SK-N-SH treated with all-trans-retinoic acid at 6 μM for 48 hours (cell line): ENCODE data around the gene TUBGCP2.

Experiments
- ATAC-seq: fragments of 200-7000 bp; cut with Tn5 transposase; 3 replicates; pipeline ENCODE4 v1.9.1; 2020; ENCODE audit warnings: mild to moderate bottlenecking, moderate library complexity
- ARNTL ChIP-seq: fragments of 450-650 bp; formaldehyde crosslinking; IDR thresholded peaks from 2 replicates; pipeline ENCODE4 v1.5.0; 2020; ENCODE audit warnings: low read depth, mild to moderate bottlenecking, moderate library complexity, borderline replicate concordance
- BACH2 ChIP-seq: fragments of 250-450 bp; sonication (Bioruptor Pico); IDR thresholded peaks from 2 replicates; pipeline ENCODE4 v1.9.0; 2021; ENCODE audit warnings: mild to moderate bottlenecking, borderline replicate concordance
- CREB5 ChIP-seq: fragments of 250-450 bp; sonication (Bioruptor Pico); IDR thresholded peaks from 2 replicates; pipeline ENCODE4 v1.5.1; 2020; ENCODE audit warnings: low read depth, mild to moderate bottlenecking, moderate library complexity
- CSDC2 ChIP-seq: fragments of 250-450 bp; sonication (Bioruptor Pico); IDR thresholded peaks from 2 replicates; pipeline ENCODE4 v1.5.0; 2020; ENCODE audit warnings: mild to moderate bottlenecking, moderate library complexity
- CSRNP3 ChIP-seq: fragments of 250-450 bp; sonication (Bioruptor Pico); IDR thresholded peaks from 2 replicates; pipeline ENCODE4 v1.5.1; 2021; ENCODE audit warnings: mild to moderate bottlenecking, moderate library complexity
- ESRRG ChIP-seq: fragments of 250-450 bp; sonication (Bioruptor Pico); IDR thresholded peaks from 2 replicates; pipeline ENCODE4 v1.6.1; 2021; ENCODE audit warnings: mild to moderate bottlenecking
- GLIS3 ChIP-seq: fragments of 250-450 bp; sonication (Bioruptor Pico); IDR thresholded peaks from 2 replicates; pipeline ENCODE4 v1.5.0; 2020; ENCODE audit warnings: mild to moderate bottlenecking, moderate library complexity
- ISL1 ChIP-seq: fragments of 250-450 bp; sonication (Bioruptor Pico); IDR thresholded peaks from 2 replicates; pipeline ENCODE4 v2.1.2; 2022; ENCODE audit warnings: mild to moderate bottlenecking, moderate library complexity
- OSR1 ChIP-seq: fragments of 250-450 bp; sonication (Bioruptor Pico); IDR thresholded peaks from 2 replicates; pipeline ENCODE4 v1.8.0; 2022; ENCODE audit warnings: moderate library complexity, mild to moderate bottlenecking, inconsistent platforms
- PATZ1 ChIP-seq: fragments of 250-450 bp; sonication (Bioruptor Pico); IDR thresholded peaks from 2 replicates; pipeline ENCODE4 v1.8.0; 2020; ENCODE audit warnings: mild to moderate bottlenecking, moderate library complexity, borderline replicate concordance
- PPARA ChIP-seq: fragments of 250-450 bp; sonication (Bioruptor Pico); IDR thresholded peaks from 2 replicates; pipeline ENCODE4 v1.5.0; 2020; ENCODE audit warnings: mild to moderate bottlenecking, borderline replicate concordance
- RARB ChIP-seq: fragments of 250-450 bp; sonication (Bioruptor Pico); IDR thresholded peaks from 2 replicates; pipeline ENCODE4 v1.8.0; 2021; ENCODE audit warnings: mild to moderate bottlenecking, moderate library complexity
- SNAI2 ChIP-seq: fragments of 250-450 bp; sonication (Bioruptor Pico); IDR thresholded peaks from 2 replicates; pipeline ENCODE4 v1.5.0; 2020; ENCODE audit warnings: mild to moderate bottlenecking, moderate library complexity
- TCF4 ChIP-seq: fragments of 250-450 bp; sonication (Bioruptor Pico); IDR thresholded peaks from 2 replicates; pipeline ENCODE4 v1.8.0; 2021; ENCODE audit warnings: mild to moderate bottlenecking, moderate library complexity, borderline replicate concordance
- TOX ChIP-seq: fragments of 250-450 bp; sonication (Bioruptor Pico); IDR thresholded peaks from 2 replicates; pipeline ENCODE4 v1.8.0; 2021; ENCODE audit warnings: mild to moderate bottlenecking, moderate library complexity, borderline replicate concordance
- TSHZ2 ChIP-seq: fragments of 250-450 bp; sonication (Bioruptor Pico); IDR thresholded peaks from 2 replicates; pipeline ENCODE4 v1.5.0; 2020; ENCODE audit warnings: mild to moderate bottlenecking, moderate library complexity
- ZC3H10 ChIP-seq: fragments of 250-450 bp; sonication (Bioruptor Pico); IDR thresholded peaks from 2 replicates; pipeline ENCODE4 v1.5.1; 2021; ENCODE audit warnings: mild to moderate bottlenecking, moderate library complexity
- ZFP3 ChIP-seq: fragments of 250-450 bp; sonication (Bioruptor Pico); IDR thresholded peaks from 2 replicates; pipeline ENCODE4 v1.5.0; 2020; ENCODE audit warnings: mild to moderate bottlenecking, moderate library complexity
- ZFP30 ChIP-seq: fragments of 450-650 bp; formaldehyde crosslinking; IDR thresholded peaks from 2 replicates; pipeline ENCODE4 v1.5.0; 2022; ENCODE audit warnings: mild to moderate bottlenecking, moderate library complexity
- ZNF565 ChIP-seq: fragments of 450-650 bp; formaldehyde crosslinking; conservative IDR thresholded peaks from 2 replicates; pipeline ENCODE4 v1.5.0; 2020; ENCODE audit warnings: low read depth, mild to moderate bottlenecking, moderate library complexity
- ZNF70 ChIP-seq: fragments of 450-650 bp; formaldehyde crosslinking; IDR thresholded peaks from 2 replicates; pipeline ENCODE4 v1.5.0; 2020; ENCODE audit warnings: mild to moderate bottlenecking, moderate library complexity
- ZNF8 ChIP-seq: fragments of 450-650 bp; formaldehyde crosslinking; IDR thresholded peaks from 2 replicates; pipeline ENCODE4 v1.5.0; 2020; ENCODE audit warnings: mild to moderate bottlenecking, moderate library complexity
- TF ChIP-seq, protein P1 (sequence below): fragments of 250-450 bp; sonication (Bioruptor Pico); IDR thresholded peaks from 2 replicates; pipeline ENCODE4 v1.8.0; 2021; ENCODE audit warnings: low read depth, mild to moderate bottlenecking, moderate library complexity, borderline replicate concordance

Gene TUBGCP2

GRCh38 chr10:133303206-133303605 lies 5.5 kb downstream of the TUBGCP2 start:
- no peak for ATAC-seq
- no peak for TF ChIP-seq ESRRG (CRISPR knock-in tag)
- TF ChIP-seq GLIS3 (CRISPR knock-in tag) = no peak
- no peak for TF ChIP-seq TCF4
- TF ChIP-seq OSR1 (CRISPR knock-in tag) = no peak
- no peak for TF ChIP-seq TOX (CRISPR knock-in tag)
- no peak for TF ChIP-seq ARNTL (CRISPR knock-in tag)
- TF ChIP-seq ZC3H10 (CRISPR knock-in tag) = no peak
- no peak for TF ChIP-seq RARB (CRISPR knock-in tag)
- no peak for TF ChIP-seq CSDC2
- no peak for TF ChIP-seq ZFP30 (CRISPR knock-in tag)
- no peak for TF ChIP-seq ZNF70 (CRISPR knock-in tag)
- no peak for TF ChIP-seq ZNF565
- TF ChIP-seq SNAI2 = no peak
- TF ChIP-seq TSHZ2 (CRISPR knock-in tag) = no peak
- TF ChIP-seq CSRNP3 = no peak
- TF ChIP-seq ISL1 (CRISPR knock-in tag) = no peak
- TF ChIP-seq CREB5 (CRISPR knock-in tag) = no peak
- TF ChIP-seq BACH2 = no peak
- TF ChIP-seq, protein P1, sequence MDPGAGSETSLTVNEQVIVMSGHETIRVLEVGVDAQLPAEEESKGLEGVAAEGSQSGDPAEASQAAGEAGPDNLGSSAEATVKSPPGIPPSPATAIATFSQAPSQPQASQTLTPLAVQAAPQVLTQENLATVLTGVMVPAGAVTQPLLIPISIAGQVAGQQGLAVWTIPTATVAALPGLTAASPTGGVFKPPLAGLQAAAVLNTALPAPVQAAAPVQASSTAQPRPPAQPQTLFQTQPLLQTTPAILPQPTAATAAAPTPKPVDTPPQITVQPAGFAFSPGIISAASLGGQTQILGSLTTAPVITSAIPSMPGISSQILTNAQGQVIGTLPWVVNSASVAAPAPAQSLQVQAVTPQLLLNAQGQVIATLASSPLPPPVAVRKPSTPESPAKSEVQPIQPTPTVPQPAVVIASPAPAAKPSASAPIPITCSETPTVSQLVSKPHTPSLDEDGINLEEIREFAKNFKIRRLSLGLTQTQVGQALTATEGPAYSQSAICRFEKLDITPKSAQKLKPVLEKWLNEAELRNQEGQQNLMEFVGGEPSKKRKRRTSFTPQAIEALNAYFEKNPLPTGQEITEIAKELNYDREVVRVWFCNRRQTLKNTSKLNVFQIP = no peak
- TF ChIP-seq, all 23 proteins: peak for 0

DNA sequence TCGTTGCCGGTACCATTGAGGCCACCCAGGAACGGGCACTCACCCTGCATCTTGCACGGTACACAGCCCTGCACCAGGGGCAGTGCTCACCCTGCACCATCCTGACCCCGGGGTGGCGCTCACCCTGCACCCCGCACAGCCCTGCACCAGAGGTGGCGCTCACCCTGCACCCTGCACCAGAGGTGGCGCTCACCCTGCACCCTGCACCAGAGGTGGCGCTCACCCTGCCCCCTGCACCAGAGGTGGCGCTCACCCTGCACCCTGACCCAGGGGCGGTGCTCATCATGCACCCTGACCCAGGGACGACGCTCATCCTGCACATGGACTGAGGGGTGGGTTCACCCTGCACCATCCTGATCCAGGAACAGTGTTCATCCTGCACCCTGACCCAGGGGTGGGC lies 6.4 kb downstream of the TUBGCP2 start:
- no peak for ATAC-seq
- TF ChIP-seq SNAI2 (no peak), PATZ1 (no peak), ISL1 (CRISPR knock-in tag) (no peak), TOX (CRISPR knock-in tag) (no peak), ARNTL (CRISPR knock-in tag) (no peak), ZNF565 (no peak), ZNF8 (CRISPR knock-in tag) (no peak), CSDC2 (no peak), GLIS3 (CRISPR knock-in tag) (no peak)
- TF ChIP-seq, all 23 proteins: peak for 0

DNA sequence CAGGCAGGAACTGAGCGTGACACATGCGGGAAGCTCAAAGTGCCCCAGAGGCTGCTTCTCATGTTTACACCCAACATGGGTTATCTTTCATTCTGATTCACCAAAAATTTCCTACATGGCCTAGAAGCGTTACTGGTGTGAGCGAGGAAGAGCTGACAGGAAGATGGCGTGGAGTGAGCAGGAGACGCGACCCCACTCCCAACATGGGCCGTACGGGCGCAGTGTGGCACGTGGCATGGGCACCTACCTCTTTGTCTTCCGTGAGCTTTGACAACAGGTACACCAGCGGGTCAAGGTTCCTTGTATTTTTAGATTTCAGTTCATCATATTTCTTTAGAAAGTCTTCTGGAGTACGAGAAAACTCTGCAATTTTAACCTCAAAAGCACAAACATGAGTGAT lies 8.9 kb downstream of the TUBGCP2 start:
- TF ChIP-seq OSR1 (CRISPR knock-in tag) (no peak), ZFP3 (CRISPR knock-in tag) (no peak), ZNF8 (CRISPR knock-in tag) (no peak), BACH2 (no peak), ISL1 (CRISPR knock-in tag) (no peak), TOX (CRISPR knock-in tag) (no peak), TSHZ2 (CRISPR knock-in tag) (no peak), SNAI2 (no peak), GLIS3 (CRISPR knock-in tag) (no peak), PPARA (CRISPR knock-in tag) (no peak)
- TF ChIP-seq, protein P1 = no peak
- ATAC-seq = no peak
